Non-pigmented ciliary epithelial cell (primary cell): ENCODE data around the gene POGZ.
"Not testable (repeated sequence)": the region's sequence is repeated elsewhere in the genome, so short reads cannot be mapped to it uniquely, and the experiment has no call there.

Experiments used
- DNase-seq: peaks from one replicate; pipeline ENCODE4 v3.0.0-alpha.2; 2010; ENCODE audit warnings: low read depth

Gene POGZ

DNA sequence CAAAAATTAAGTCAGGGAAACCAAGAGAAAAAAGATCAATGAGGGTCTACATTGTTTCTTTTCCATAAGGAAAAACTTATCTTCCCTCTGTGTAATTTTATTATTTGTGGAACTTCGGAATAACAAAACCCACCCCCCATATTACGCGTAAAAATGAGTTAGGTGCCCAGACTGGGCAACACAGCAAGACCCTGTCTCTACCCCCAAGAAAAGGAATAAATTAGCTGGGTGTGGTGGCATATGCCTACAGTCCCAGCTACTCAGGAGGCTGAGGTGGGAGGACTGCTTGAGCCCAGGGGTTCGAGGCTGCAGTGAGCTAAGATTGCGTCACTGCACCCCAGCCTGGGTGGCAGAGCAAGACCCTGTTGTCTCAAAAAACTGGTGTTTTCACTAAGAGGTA is 39.5 kb downstream of the POGZ start:
- no peak for DNase-seq

GRCh38 chr1:151418081-151418480 is 41.2 kb downstream of the POGZ start:
- no peak for DNase-seq

GRCh38 chr1:151416231-151416630 is 43.1 kb downstream of the POGZ start:
- peak; percentile 36 for DNase-seq

GRCh38 chr1:151411884-151412283 is 47.4 kb downstream of the POGZ start:
- no peak for DNase-seq

DNA sequence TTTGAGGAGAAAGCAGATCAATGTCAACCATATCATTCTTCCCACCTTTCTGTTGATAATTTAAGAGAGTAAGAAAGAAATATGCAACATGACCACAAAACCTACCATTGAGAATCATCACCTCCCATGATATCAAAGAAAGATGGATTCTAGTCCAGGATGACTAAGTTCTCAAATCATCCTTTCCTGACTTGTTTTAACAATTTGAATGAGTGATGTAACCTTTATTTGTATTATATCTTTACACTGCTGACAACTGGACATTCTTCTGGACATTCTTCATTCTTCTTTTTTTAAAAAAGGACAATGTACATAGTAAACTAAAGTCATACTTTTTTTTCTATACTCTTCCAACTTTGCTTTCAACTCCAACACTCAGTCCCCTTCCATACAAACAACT is 50.4 kb downstream of the POGZ start:
- DNase-seq = no peak

- DNase-seq = no peak
These were observed 52.0 kb downstream of the POGZ start for GRCh38 chr1:151407304-151407703.

- DNase-seq = no peak
These were observed 53.1 kb downstream of the POGZ start for GRCh38 chr1:151406176-151406575.

- DNase-seq = no peak
These were observed 53.9 kb downstream of the POGZ start for GRCh38 chr1:151405187-151405951.

DNA sequence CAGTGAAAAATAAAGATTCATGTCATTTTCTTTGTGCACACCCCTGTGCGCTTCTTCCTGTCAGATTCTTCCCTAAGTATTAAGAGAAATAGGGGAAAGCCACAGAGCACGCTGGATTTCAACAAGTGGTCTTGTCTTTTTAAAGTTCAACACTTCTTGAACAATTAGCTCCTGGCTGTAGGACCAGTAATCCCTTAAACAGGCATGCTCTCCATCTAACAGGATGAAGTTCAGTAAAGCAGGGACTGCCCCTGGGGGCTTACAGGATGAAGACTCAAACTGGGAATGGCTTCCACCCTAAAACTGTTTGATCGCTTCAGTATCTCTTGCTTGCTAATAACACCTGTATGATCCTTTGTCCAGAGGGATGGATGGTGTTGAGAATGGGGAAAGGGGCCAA is 55.7 kb downstream of the POGZ start:
- DNase-seq = no peak

DNA sequence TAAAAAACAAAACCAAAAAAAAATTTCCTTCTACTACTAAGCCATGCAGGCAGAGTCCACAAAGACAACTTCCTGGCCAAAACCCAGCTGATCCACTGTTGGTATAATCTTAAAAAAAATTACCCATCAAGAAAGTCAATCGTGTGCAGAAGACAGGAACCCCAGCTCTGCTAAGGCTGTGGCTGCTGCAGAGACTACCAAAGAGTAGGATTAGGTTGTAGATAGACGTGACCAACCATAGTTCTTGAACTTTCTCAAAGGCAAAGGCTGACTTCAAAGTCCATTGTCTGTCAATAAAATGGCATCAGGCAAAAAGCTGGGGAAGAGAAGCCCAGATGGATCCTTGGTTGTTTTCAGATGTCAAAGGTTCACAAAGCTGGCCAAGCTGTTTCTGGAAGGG is 56.5 kb downstream of the POGZ start:
- DNase-seq = no peak

DNA sequence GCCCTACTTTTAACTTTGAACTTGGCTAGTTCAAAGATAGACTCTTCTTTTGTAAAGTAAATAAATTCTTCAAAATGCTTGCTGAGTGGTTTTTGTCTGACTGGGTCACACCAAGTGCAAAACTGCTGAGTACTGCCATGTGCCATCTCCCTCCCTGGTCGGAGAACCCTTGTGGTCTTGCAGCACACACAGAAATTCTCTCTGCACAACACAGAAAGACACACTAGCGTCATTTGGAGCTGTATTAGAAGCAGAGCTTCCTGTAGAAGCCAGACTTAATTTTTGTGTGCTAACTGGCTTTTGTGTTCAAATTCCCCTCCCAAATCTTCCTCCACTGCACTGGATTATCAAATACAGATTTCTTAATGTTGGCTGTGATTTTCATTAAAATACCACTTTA is 57.4 kb downstream of the POGZ start:
- no peak for DNase-seq

DNA sequence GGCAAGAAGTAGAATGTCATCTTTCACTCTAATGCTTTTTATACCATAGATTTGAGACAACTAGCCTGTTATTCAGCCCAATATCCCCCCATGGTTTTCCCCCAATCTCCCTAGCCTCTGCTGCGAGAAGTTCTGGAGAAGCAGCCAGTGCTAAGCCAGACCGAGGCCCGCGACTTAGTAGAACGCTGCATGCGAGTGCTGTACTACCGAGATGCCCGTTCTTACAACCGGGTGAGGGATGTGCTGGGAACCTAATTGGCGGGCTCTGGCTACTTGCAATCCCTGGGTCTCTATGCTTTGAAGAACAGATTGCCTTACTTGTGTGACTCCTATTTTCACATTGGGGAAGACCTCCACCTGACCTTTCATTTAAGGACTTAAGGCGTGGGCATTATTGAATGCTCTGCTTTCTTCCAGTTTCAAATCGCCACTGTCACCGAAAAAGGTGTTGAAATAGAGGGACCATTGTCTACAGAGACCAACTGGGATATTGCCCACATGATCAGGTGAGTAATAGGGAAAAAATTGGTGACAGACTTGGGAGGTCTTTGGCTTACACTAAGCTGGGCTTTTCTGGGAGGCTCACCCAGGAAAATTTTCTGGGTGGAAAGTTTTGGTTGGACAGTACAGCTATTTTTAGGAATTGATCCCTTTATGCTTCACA is 58.0 kb downstream of the POGZ start:
- no peak for DNase-seq

- peak; percentile 63 for DNase-seq
These were observed 59.7 kb downstream of the POGZ start, which contains the start of gene PSMB4 for GRCh38 chr1:151399324-151400171. PSMB4 (plus strand) TSS chr1:151399573; CDS start chr1:151399588, 15 bp downstream.

GRCh38 chr1:151396265-151396664 is 63.0 kb downstream of the POGZ start:
- not testable (repeated sequence) for DNase-seq

DNA sequence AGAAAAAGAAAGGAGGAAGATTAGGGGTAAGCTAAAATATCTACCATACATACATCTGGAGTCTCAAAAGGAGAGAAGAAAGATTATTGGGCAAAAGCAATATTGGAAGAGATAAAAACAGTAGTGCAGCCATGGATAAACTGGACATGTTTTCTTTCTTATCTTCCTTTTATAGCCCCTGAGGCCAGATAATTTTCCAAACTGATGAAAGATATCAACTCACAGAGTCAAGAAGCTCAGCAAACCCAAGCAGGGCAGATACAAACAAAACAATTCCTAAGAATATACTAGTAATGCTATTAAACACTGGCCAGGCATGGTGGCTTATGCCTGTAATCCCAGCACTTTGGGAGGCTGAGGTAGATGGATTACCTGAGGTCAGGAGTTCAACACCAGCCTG is 65.7 kb downstream of the POGZ start:
- no peak for DNase-seq

DNA sequence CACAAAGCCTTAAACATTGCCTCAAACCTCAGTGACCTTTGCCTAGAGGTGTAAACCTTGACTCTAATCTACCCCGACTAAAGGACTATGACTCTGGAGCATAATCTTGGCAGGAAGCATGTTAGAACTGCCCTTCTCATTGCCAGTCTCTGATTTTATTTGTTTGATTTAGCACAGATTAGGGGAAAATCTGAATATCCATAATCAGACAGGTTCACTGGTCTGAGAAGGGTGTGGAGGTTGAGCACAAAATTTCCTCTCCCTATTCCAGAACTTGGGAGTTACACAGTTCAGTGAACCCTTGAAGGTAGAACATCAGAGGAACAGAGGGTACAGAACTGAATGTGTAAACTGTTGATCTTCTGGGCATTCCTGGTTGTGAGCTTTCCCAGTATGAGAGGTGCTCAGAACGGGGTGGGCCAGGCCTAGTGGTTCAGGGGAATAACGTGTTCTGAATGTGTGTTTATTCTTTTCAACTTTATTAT is 68.2 kb downstream of the POGZ start:
- no peak for DNase-seq

DNA sequence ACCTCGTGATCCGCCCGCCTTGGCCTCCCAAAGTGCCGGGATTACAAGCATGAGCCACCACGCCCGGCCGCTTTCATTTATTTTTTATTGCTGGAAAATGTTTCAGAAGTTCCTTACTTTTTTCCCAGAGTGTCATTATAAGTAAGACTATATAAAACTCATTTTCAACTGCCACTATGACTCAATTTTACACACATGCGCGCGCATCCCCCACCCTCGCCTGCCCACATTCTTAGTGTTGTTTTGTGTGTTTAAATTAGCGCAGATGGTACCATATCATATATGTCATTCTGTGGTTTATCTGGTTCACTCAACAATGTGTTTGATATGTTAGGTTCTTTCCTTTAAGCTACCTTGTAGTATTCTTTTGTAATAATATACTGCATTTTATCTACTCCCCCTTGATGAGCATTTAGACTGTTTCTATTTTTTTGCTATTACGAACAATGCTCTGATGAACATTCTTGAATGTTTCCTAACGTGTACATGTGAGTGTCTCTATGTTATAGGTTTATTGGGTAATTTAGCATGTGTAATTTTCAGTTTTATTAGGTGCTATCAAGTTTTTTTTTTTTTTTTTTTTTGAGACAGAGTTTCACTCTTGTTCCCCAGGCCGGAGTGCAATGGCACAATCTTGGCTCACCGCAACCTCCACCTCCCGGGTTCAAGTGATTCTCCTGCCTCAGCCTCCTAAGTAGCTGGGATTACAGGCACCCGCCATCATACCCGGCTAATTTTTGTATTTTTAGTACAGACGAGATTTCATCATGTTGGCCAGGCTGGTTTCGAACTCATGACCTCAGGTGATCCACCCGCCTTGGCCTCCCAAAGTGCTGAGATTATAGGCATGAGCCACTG is 68.8 kb downstream of the POGZ start:
- not testable (repeated sequence) for DNase-seq

- no peak for DNase-seq
These were observed 73.3 kb downstream of the POGZ start for GRCh38 chr1:151386002-151386401.

DNA sequence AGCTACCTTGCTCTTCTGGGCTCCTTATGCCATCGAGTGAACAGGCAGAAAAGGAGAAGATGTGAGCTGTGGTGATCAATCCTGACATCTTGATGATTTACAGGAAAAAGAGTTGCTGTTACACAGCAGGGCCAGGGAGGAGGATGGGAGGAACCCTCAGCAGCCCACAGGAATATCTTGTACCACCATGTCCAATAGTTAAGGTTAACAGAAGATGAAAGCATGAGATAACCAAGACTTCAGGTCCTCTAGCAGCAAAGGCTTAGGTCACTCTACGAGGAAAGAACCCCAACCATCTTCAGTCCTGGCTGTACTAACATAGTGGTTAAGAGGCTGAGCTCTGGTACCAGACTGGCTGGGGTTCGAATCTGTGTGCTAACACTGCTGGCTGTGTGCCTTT is 74.7 kb downstream of the POGZ start:
- DNase-seq = no peak

GRCh38 chr1:151377150-151377884 is 82.0 kb downstream of the POGZ start:
- DNase-seq = no peak

DNA sequence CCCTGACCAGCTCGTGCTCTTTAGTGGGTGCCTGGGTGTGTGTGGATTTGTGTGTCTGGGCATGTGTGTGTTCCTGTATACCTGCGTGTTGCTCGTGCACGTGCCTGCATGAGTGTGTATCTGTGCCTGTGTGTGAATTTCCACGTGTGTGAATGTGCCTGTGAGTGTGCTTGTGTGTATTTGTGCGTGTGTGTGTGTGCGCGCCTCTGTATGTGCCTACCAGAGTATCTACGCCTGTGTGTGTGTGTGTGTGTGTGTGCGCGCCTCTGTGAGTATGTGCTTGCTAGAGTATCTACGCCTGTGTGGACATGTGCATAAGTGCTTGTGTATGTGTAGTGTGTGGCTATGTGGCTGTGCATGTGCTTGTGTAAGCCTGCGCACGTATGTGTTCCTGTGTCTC is 86.1 kb downstream of the POGZ start:
- DNase-seq = no peak
